ENCODE measurements around the gene DLG5. TPM values are rescaled to one million over a fixed set of nuclear protein-coding genes. Genes with fewer than 3 reads are reported as not detected.

The DLG5 gene
- 34.0 TPM for total RNA-seq

- DNase-seq, result no peak
Measured at GRCh38 chr10:77926566-77927401, at the start of gene DLG5. DLG5 (minus strand) TSS chr10:77926755; CDS start chr10:77926520, 235 bp downstream.

- no peak for DNase-seq
Measured at GRCh38 chr10:77975086-77975666, 48.6 kb upstream of the DLG5 start.

- DNase-seq, result no peak
Measured at GRCh38 chr10:77974396-77975074, 48.0 kb upstream of the DLG5 start.

- DNase-seq, result no peak
Measured at GRCh38 chr10:77973276-77973675, 46.7 kb upstream of the DLG5 start.

- DNase-seq, result no peak
Measured at GRCh38 chr10:77972148-77972547, 45.6 kb upstream of the DLG5 start.

- DNase-seq, result no peak
Measured at GRCh38 chr10:77971804-77972144, 45.2 kb upstream of the DLG5 start.

- no peak for DNase-seq
Measured at GRCh38 chr10:77970869-77971803, 44.6 kb upstream of the DLG5 start.

GRCh38 chr10:77969114-77969513 lies 42.6 kb upstream of the DLG5 start:
- no peak for DNase-seq

- no peak for DNase-seq
Measured at GRCh38 chr10:77967611-77968022, 41.1 kb upstream of the DLG5 start.

GRCh38 chr10:77965294-77965693 lies 38.7 kb upstream of the DLG5 start:
- DNase-seq, result no peak

GRCh38 chr10:77964811-77965210 lies 38.3 kb upstream of the DLG5 start:
- DNase-seq, result no peak

- DNase-seq, result no peak
Measured at GRCh38 chr10:77963901-77964300, 37.3 kb upstream of the DLG5 start.

- no peak for DNase-seq
Measured at GRCh38 chr10:77962350-77963146, 36.0 kb upstream of the DLG5 start.

GRCh38 chr10:77961668-77962067 lies 35.1 kb upstream of the DLG5 start:
- no peak for DNase-seq

GRCh38 chr10:77960829-77961329 lies 34.3 kb upstream of the DLG5 start:
- no peak for DNase-seq

GRCh38 chr10:77959887-77960455 lies 33.4 kb upstream of the DLG5 start:
- DNase-seq, result no peak

- DNase-seq, result no peak
Measured at GRCh38 chr10:77959384-77959783, 32.8 kb upstream of the DLG5 start.

- no peak for DNase-seq
Measured at GRCh38 chr10:77955136-77955535, 28.6 kb upstream of the DLG5 start.

- DNase-seq, result no peak
Measured at GRCh38 chr10:77949167-77949566, 22.6 kb upstream of the DLG5 start.

- no peak for DNase-seq
Measured at GRCh38 chr10:77946084-77946483, 19.5 kb upstream of the DLG5 start.

GRCh38 chr10:77944519-77944918 lies 18.0 kb upstream of the DLG5 start:
- DNase-seq, result no peak
